ENCODE results near the gene ZNF865. TPM values are rescaled to one million over a fixed set of nuclear protein-coding genes. Genes with fewer than 3 reads are reported as not detected.

The ZNF865 gene
- total RNA-seq, 2 donors from 2014 or later: 11.9 to 14.5 TPM

DNA sequence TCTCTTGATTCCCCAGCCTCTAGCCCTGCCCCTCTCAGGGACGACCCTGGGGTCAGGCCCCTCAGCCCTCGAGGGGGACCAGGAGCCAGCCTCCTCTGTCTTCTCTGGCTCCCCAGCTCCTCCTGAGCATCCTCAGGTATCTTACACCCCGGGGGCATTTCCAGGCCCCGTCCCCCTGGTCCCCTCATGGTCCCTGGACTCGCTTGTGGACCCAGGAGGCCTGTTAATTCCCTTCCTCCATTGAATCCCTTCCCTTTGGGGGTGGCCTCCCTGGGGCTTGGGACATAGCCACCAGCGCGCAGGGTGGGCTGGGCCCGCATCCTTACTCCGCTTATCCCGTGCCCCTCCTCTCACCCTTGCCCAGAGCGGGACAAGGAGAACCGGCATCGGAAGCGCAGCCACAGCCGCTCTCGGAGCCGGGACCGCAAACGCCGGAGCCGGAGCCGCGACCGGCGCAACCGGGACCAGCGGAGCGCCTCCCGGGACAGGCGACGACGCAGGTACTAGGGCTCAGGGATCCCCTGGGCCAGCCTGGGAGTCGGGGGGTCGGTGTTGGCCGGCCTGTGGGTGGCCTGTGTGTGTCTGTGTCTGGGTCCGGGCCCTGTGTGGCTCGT lies 53.5 kb downstream of the ZNF865 start:
- H3K4me3 ChIP-seq: no peak overlapping the region
- no peak overlapping the region for H3K27ac ChIP-seq
- DNase-seq (ENCODE audit: low spot score) (no peak), ATAC-seq (ENCODE audit: insufficient number of reproducible peaks, low FRiP score, low read depth) (no peak)
- TF ChIP-seq, protein P1, sequence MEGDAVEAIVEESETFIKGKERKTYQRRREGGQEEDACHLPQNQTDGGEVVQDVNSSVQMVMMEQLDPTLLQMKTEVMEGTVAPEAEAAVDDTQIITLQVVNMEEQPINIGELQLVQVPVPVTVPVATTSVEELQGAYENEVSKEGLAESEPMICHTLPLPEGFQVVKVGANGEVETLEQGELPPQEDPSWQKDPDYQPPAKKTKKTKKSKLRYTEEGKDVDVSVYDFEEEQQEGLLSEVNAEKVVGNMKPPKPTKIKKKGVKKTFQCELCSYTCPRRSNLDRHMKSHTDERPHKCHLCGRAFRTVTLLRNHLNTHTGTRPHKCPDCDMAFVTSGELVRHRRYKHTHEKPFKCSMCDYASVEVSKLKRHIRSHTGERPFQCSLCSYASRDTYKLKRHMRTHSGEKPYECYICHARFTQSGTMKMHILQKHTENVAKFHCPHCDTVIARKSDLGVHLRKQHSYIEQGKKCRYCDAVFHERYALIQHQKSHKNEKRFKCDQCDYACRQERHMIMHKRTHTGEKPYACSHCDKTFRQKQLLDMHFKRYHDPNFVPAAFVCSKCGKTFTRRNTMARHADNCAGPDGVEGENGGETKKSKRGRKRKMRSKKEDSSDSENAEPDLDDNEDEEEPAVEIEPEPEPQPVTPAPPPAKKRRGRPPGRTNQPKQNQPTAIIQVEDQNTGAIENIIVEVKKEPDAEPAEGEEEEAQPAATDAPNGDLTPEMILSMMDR (IDR thresholded peaks at IDR 0.05): no peak
- no peaks in the 10 kb centered on the region for H3K9me3 ChIP-seq
- no peaks in the 10 kb centered on the region for H3K27me3 ChIP-seq (replicated peaks; ENCODE audit: insufficient read depth)
- peaks cover 34 to 38% of the 10 kb centered on the region in 2 donors for H3K4me1 ChIP-seq (ENCODE audit: control insufficient read depth in 1 of 2, low read depth in 2 of 2)
- peaks cover 48% of the 10 kb centered on the region for H3K36me3 ChIP-seq

DNA sequence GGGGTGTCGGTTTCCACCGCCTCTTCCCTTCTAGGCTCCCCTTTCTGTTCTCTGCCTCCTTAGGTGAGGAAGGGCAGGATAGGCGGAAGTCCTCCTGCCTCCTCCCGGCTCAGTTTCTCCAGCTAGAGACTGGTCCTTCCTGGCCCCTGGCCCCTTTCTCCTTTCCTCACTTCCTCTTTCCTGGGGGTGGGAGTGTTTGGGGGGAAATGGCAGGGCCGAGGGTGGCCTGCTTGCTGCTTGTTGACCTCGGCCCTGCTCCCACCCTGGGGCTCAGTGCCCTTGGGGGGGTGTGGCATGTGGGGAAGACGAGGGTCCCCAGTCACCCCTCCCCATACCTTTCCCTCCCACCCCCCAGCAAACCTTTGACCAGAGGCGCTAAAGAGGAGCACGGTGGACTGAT lies 54.4 kb downstream of the ZNF865 start:
- no peaks in the 10 kb centered on the region for H3K9me3 ChIP-seq
- peaks cover 34 to 38% of the 10 kb centered on the region in 2 donors for H3K4me1 ChIP-seq (ENCODE audit: control insufficient read depth in 1 of 2, low read depth in 2 of 2)
- ATAC-seq (ENCODE audit: insufficient number of reproducible peaks, low FRiP score, low read depth): no peak
- H3K36me3 ChIP-seq: peaks cover 57% of the 10 kb centered on the region
- TF ChIP-seq, protein P1 (IDR thresholded peaks at IDR 0.05): no peak
- H3K4me3 ChIP-seq: no peak overlapping the region
- no peaks in the 10 kb centered on the region for H3K27me3 ChIP-seq (replicated peaks; ENCODE audit: insufficient read depth)
- no peak overlapping the region for H3K27ac ChIP-seq
- DNase-seq (ENCODE audit: low spot score): no peak

DNA sequence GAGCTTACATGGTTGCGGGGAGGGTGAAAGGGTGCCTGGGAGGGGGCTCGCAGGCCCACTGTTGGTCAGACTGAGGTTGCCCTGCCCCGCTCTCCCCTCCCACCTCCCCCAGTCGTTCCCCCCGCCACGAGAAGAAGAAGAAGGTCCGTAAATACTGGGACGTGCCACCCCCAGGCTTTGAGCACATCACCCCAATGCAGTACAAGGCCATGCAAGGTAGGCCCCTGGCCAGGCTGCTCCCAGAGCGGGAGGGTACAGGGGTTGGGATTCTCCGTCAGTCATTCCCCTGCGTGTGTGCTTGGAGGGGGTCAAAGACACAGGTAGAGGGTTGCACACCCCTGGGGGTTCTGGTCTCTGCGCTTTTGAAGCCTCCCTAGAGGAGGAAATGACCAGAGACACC lies 55.0 kb downstream of the ZNF865 start:
- H3K27me3 ChIP-seq (replicated peaks; ENCODE audit: insufficient read depth): no peaks in the 10 kb centered on the region
- peaks cover 60% of the 10 kb centered on the region for H3K36me3 ChIP-seq
- DNase-seq (ENCODE audit: low spot score): no peak
- peaks cover 34 to 38% of the 10 kb centered on the region in 2 donors for H3K4me1 ChIP-seq (ENCODE audit: control insufficient read depth in 1 of 2, low read depth in 2 of 2)
- TF ChIP-seq, protein P1 (IDR thresholded peaks at IDR 0.05): no peak
- no peak for ATAC-seq (ENCODE audit: insufficient number of reproducible peaks, low FRiP score, low read depth)
- no peaks in the 10 kb centered on the region for H3K9me3 ChIP-seq
- no peak overlapping the region for H3K27ac ChIP-seq
- H3K4me3 ChIP-seq: no peak overlapping the region

DNA sequence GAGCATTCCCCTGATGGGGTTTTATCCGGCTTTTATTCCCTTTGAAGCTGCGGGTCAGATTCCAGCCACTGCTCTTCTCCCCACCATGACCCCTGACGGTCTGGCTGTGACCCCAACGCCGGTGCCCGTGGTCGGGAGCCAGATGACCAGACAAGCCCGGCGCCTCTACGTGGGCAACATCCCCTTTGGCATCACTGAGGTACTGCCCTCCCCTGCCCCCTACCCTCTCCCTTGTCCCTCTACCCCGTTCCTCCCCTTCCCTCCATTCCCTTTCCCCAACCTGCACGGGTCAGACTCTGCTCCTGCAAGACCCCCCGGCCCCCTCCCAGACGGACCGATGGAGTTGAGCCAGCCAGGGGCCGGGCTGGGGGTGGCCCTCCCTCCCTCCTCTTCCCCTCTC lies 55.5 kb downstream of the ZNF865 start:
- Histone ChIP-seq H3K9me3 (no peaks in the 10 kb centered on the region), H3K27ac (no peak overlapping the region), H3K27me3 (replicated peaks; ENCODE audit: insufficient read depth) (no peaks in the 10 kb centered on the region), H3K4me3 (no peak overlapping the region), H3K4me1 (ENCODE audit: control insufficient read depth in 1 of 2, low read depth in 2 of 2) (peaks cover 32 to 34% of the 10 kb centered on the region in 2 donors), H3K36me3 (peaks cover 63% of the 10 kb centered on the region)
- DNase-seq (ENCODE audit: low spot score) (no peak), ATAC-seq (ENCODE audit: insufficient number of reproducible peaks, low FRiP score, low read depth) (no peak)
- TF ChIP-seq, protein P1 (IDR thresholded peaks at IDR 0.05): no peak

DNA sequence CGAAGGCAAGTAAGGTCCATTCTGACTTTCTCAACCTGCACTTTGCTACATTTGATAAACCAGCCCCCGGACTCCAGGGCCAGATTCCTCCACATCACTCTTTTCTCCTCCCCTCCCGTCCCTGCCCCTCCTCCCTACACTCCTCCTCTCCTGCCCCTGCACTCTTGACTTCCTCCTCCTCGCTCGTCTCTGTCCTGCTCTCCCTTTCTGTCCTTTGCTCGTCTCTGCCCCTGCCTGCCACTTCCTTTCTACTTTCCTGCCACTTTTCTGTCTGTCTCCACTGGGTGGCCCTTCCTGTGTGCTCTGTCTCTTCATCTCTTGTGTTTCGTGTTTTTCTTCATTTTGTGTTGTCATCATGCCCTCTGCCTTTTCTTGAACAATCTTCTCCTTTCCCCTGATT lies 56.4 kb downstream of the ZNF865 start:
- Histone ChIP-seq H3K4me1 (ENCODE audit: control insufficient read depth in 1 of 2, low read depth in 2 of 2) (peaks cover 24 to 26% of the 10 kb centered on the region in 2 donors), H3K27ac (no peak overlapping the region), H3K4me3 (no peak overlapping the region), H3K9me3 (no peaks in the 10 kb centered on the region), H3K36me3 (peaks cover 71% of the 10 kb centered on the region), H3K27me3 (replicated peaks; ENCODE audit: insufficient read depth) (no peaks in the 10 kb centered on the region)
- DNase-seq (ENCODE audit: low spot score): no peak
- ATAC-seq (ENCODE audit: insufficient number of reproducible peaks, low FRiP score, low read depth): no peak
- TF ChIP-seq, protein P1 (IDR thresholded peaks at IDR 0.05): no peak

Data from thoracic aorta (tissue), 2 donors.